ENCODE measurements around the gene POLR1B.

GRCh38 chr2:112583497-112584133 lies 41.4 kb downstream of the POLR1B start:
- TF ChIP-seq TBL1XR1 (IDR thresholded peaks at IDR 0.05; ENCODE audit: borderline replicate concordance, low read length, partially characterized antibody) = no peak
- TF ChIP-seq TARDBP (CRISPR knock-in tag; IDR thresholded peaks at IDR 0.05) = no peak
- no peak for TF ChIP-seq ZNF629 (CRISPR knock-in tag; conservative IDR thresholded peaks at IDR 0.05)
- no peak for TF ChIP-seq NFYB (CRISPR knock-in tag; IDR thresholded peaks at IDR 0.05)
- no peak for TF ChIP-seq ZFX (CRISPR knock-in tag; IDR thresholded peaks at IDR 0.05; ENCODE audit: low read depth)
- TF ChIP-seq MBD4 (IDR thresholded peaks at IDR 0.05; ENCODE audit: borderline replicate concordance, low read length) = no peak
- TF ChIP-seq ZNF879 (CRISPR knock-in tag; IDR thresholded peaks at IDR 0.05) = no peak
- TF ChIP-seq TAF1 (CRISPR knock-in tag; IDR thresholded peaks at IDR 0.05) = no peak
- no peak for TF ChIP-seq SAFB2 (CRISPR knock-in tag; IDR thresholded peaks at IDR 0.05; ENCODE audit: borderline replicate concordance, low read depth)
- no peak for TF ChIP-seq TCF12 (IDR thresholded peaks at IDR 0.05)
- no peak for TF ChIP-seq TCF12 (CRISPR knock-in tag; IDR thresholded peaks at IDR 0.05)
- no peak for TF ChIP-seq SUZ12 (IDR thresholded peaks at IDR 0.05; ENCODE audit: low read depth, low read length)
- no peak; the same call in 1 of the 2 replicates for TF ChIP-seq NFAT5 (CRISPR knock-in tag; IDR thresholded peaks at IDR 0.05)

Measured in HepG2 (cell line).